Retinal pigment epithelial cell (primary cell): ENCODE results near the gene FBXO28.

Experiments used
- DNase-seq: peaks from one replicate; pipeline ENCODE4 v3.0.0-alpha.2; 2010; ENCODE audit warnings: low read depth
- H3K4me3 ChIP-seq: 2 replicates; pipeline ENCODE4 v1.5.1; 2011; ENCODE audit warnings: mild to moderate bottlenecking, low read length, control low read depth, moderate library complexity
- TF ChIP-seq, protein P1 (sequence below): conservative IDR thresholded peaks from 2 replicates; pipeline ENCODE4 v1.5.1; 2011; ENCODE audit warnings: low read depth, low read length, control low read depth, inconsistent platforms

FBXO28 gene

GRCh38 chr1:224095867-224096266 lies 18.0 kb upstream of the FBXO28 start:
- TF ChIP-seq, protein P1, sequence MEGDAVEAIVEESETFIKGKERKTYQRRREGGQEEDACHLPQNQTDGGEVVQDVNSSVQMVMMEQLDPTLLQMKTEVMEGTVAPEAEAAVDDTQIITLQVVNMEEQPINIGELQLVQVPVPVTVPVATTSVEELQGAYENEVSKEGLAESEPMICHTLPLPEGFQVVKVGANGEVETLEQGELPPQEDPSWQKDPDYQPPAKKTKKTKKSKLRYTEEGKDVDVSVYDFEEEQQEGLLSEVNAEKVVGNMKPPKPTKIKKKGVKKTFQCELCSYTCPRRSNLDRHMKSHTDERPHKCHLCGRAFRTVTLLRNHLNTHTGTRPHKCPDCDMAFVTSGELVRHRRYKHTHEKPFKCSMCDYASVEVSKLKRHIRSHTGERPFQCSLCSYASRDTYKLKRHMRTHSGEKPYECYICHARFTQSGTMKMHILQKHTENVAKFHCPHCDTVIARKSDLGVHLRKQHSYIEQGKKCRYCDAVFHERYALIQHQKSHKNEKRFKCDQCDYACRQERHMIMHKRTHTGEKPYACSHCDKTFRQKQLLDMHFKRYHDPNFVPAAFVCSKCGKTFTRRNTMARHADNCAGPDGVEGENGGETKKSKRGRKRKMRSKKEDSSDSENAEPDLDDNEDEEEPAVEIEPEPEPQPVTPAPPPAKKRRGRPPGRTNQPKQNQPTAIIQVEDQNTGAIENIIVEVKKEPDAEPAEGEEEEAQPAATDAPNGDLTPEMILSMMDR = no peak
- H3K4me3 ChIP-seq = no peak overlapping the region
- no peak for DNase-seq

- no peak overlapping the region for H3K4me3 ChIP-seq
- TF ChIP-seq, protein P1 = no peak
- DNase-seq = no peak
These were observed 17.1 kb upstream of the FBXO28 start for GRCh38 chr1:224096773-224097172.

GRCh38 chr1:224098007-224098406 lies 15.9 kb upstream of the FBXO28 start:
- no peak for DNase-seq
- TF ChIP-seq, protein P1 = no peak
- H3K4me3 ChIP-seq = no peak overlapping the region

DNA sequence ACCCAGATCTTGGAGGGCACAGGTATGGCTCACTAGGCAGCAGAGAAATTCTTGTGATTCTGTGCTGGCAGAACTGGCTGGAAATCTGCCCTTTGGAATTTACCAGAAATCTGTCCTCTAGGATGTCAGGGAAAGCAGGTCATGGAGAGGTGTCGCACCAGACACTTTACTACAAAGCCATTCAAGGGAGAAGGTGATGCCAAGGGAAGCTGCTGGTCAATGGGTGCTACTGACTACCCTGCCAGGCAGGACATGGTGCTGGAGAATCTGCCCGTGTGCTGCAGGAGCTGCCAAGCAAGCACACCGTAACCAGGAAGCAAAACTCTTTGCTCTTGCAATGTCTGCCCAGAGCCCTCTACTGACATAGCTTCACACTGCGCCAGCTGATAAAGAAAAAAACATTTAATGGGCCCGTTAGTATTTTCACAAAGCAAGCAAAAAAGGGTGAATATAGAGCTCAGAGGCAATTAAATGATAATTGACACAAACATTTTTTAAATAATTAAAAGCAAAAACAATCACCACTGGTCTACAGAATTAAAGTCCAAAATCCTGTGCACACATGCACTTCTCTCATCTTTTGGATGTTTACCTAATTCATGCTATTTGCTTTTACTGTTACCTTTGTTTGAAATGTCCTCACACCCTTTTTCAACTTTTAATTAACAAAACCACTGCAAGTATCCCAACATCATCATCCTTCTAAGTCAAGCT lies 7.2 kb upstream of the FBXO28 start:
- TF ChIP-seq, protein P1 = peak; percentile 72
- no peak overlapping the region for H3K4me3 ChIP-seq
- DNase-seq = no peak

DNA sequence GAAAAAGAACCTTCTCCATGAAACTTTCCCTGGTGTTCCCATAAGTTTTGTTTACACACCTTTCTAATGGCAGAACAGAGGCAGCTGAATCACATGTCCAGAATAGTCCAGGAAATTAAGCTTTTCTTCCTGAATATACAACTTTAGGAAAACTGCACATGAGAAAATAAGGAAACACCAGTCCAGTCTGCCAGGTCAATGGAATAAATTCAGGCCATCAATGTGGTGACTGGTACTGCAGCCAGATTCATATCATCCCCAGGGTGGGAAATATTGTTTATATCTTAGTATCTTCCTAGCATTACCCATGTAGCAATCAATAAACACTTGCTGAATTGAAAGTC lies 6.7 kb upstream of the FBXO28 start:
- TF ChIP-seq, protein P1 = no peak
- DNase-seq = no peak
- H3K4me3 ChIP-seq = no peak overlapping the region

DNA sequence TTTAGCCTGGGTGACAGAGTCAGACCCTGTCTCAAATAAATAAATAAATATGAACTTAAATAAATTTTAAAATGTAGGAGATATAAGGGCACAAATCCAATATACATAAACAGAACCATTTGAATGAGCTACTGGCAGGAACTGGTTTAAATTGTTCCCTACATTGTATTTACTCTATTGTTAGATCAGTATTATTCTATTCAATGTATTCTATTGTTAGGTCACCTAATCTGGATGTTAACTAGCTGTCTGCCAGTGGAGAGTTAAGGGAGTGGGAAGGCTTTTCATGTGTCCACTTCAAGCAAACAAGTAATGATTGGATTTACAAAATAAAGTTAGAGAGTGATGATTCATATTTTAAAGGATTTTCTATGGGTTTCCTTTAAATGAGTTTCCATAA lies 4.9 kb upstream of the FBXO28 start:
- DNase-seq = no peak
- TF ChIP-seq, protein P1 = no peak
- no peak overlapping the region for H3K4me3 ChIP-seq

DNA sequence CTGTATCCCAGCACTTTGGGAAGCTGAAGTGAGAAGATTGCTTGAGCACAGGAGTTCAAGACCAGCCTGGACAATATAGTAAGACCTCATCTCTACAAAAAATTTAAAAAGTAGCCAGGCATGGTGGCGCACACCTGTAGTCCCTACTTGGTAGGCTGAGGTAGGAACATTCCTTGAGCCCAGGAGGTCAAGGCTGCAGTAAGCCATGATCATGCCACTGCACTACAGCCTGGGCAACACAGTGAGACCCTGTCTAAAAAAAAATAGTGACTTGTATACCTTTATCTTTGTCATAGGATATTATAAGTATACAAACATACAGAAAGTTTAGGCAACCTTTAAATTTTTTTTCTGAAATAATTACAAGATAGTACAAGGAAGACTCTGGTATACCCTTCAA lies 3.9 kb upstream of the FBXO28 start:
- no peak overlapping the region for H3K4me3 ChIP-seq
- no peak for DNase-seq
- TF ChIP-seq, protein P1 = no peak
